ENCODE results near the gene MYO1B. TPM values are rescaled to one million over a fixed set of nuclear protein-coding genes. Genes with fewer than 3 reads are reported as not detected.

The MYO1B gene
- total RNA-seq, 4 donors from 2014 or later: 17.2 to 31.8 (median 28.8) TPM

DNA sequence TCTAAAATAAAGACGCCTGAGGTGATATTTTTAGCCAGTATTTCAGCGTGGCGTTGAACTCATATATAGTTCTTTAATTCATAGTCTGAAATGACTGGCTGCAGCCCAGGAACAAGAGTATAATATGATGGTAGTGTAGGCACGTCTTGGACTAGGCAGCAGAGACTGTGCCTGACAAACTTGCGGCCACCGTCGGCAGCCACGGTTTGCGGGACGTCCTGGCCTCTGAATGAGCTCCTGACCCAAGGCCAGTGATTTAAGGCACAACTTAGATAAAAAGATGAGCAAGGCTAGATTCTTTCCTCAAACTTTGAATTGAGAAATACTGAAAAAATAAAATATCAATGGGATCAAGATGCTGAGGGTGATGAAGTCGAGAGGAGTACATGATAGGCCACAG lies 40.0 kb downstream of the MYO1B start:
- Histone ChIP-seq H3K9me3 (no peaks in the 10 kb centered on the region), H3K4me1 (no peaks in the 10 kb centered on the region), H3K4me3 (no peak overlapping the region), H3K36me3 (no peaks in the 10 kb centered on the region), H3K27ac (no peak overlapping the region), H3K27me3 (no peaks in the 10 kb centered on the region)
- 87% methylated on average over 11 of the region's 11 CpGs for WGBS
- TF ChIP-seq, protein P1, sequence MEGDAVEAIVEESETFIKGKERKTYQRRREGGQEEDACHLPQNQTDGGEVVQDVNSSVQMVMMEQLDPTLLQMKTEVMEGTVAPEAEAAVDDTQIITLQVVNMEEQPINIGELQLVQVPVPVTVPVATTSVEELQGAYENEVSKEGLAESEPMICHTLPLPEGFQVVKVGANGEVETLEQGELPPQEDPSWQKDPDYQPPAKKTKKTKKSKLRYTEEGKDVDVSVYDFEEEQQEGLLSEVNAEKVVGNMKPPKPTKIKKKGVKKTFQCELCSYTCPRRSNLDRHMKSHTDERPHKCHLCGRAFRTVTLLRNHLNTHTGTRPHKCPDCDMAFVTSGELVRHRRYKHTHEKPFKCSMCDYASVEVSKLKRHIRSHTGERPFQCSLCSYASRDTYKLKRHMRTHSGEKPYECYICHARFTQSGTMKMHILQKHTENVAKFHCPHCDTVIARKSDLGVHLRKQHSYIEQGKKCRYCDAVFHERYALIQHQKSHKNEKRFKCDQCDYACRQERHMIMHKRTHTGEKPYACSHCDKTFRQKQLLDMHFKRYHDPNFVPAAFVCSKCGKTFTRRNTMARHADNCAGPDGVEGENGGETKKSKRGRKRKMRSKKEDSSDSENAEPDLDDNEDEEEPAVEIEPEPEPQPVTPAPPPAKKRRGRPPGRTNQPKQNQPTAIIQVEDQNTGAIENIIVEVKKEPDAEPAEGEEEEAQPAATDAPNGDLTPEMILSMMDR (IDR thresholded peaks at IDR 0.05): no peak
- TF ChIP-seq POLR2A (IDR thresholded peaks at IDR 0.05) (no peak), POLR2AphosphoS5 (IDR thresholded peaks at IDR 0.05) (no peak), EP300 (IDR thresholded peaks at IDR 0.05) (no peak)
- DNase-seq (ENCODE audit: low spot score in 2 of 2): no peak

GRCh38 chr2:191287820-191288219 lies 42.6 kb downstream of the MYO1B start:
- DNase-seq (ENCODE audit: low spot score in 2 of 2): no peak
- no peak overlapping the region for H3K27ac ChIP-seq
- no peak for TF ChIP-seq POLR2A (IDR thresholded peaks at IDR 0.05)
- no peak for TF ChIP-seq POLR2AphosphoS5 (IDR thresholded peaks at IDR 0.05)
- no peak for TF ChIP-seq EP300 (IDR thresholded peaks at IDR 0.05)
- TF ChIP-seq, protein P1 (IDR thresholded peaks at IDR 0.05): no peak
- H3K36me3 ChIP-seq: no peaks in the 10 kb centered on the region
- H3K9me3 ChIP-seq: no peaks in the 10 kb centered on the region
- 69% methylated on average over 4 of the region's 4 CpGs for WGBS
- no peaks in the 10 kb centered on the region for H3K4me1 ChIP-seq
- no peaks in the 10 kb centered on the region for H3K27me3 ChIP-seq
- no peak overlapping the region for H3K4me3 ChIP-seq

GRCh38 chr2:191289049-191289448 lies 43.8 kb downstream of the MYO1B start:
- no peaks in the 10 kb centered on the region for H3K9me3 ChIP-seq
- H3K27me3 ChIP-seq: no peaks in the 10 kb centered on the region
- no peaks in the 10 kb centered on the region for H3K4me1 ChIP-seq
- no peak for DNase-seq (ENCODE audit: low spot score in 2 of 2)
- no peak overlapping the region for H3K4me3 ChIP-seq
- WGBS: 79% methylated on average over 7 of the region's 7 CpGs
- no peak overlapping the region for H3K27ac ChIP-seq
- no peaks in the 10 kb centered on the region for H3K36me3 ChIP-seq
- TF ChIP-seq EP300 (IDR thresholded peaks at IDR 0.05): no peak
- TF ChIP-seq POLR2AphosphoS5 (IDR thresholded peaks at IDR 0.05): no peak
- TF ChIP-seq POLR2A (IDR thresholded peaks at IDR 0.05): no peak

DNA sequence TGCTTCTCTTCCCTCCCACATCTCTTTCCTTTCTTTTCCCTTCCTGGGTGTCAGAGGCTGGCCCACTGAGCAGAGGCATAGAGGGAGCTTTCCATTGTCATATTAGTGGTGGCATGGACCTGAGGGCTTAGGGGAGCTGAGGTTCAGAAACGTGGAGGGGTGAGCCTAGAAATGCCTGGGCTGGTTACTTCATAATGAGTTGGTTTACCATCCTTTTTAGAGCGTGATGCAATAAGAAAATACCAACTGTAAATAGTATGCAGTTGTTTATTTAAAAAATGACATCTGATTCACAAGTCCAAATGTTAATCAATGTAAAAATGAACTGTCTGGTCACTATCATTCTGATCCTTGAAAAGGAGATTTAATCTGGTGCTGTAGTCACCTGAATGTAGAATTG lies 46.3 kb downstream of the MYO1B start:
- Histone ChIP-seq H3K36me3 (no peaks in the 10 kb centered on the region), H3K4me1 (peaks cover 6% of the 10 kb centered on the region), H3K9me3 (no peaks in the 10 kb centered on the region), H3K4me3 (no peak overlapping the region), H3K27me3 (no peaks in the 10 kb centered on the region), H3K27ac (no peak overlapping the region)
- no peak for TF ChIP-seq POLR2A (IDR thresholded peaks at IDR 0.05)
- TF ChIP-seq EP300 (IDR thresholded peaks at IDR 0.05): no peak
- TF ChIP-seq, protein P1 (IDR thresholded peaks at IDR 0.05): no peak
- TF ChIP-seq POLR2AphosphoS5 (IDR thresholded peaks at IDR 0.05): no peak
- no peak for DNase-seq (ENCODE audit: low spot score in 2 of 2)
- whole genome bisulfite sequencing: 73% methylated on average over 2 of the region's 2 CpGs

- no peaks in the 10 kb centered on the region for H3K9me3 ChIP-seq
- H3K27me3 ChIP-seq: no peaks in the 10 kb centered on the region
- no peak for DNase-seq (ENCODE audit: low spot score in 2 of 2)
- TF ChIP-seq POLR2AphosphoS5 (IDR thresholded peaks at IDR 0.05) (no peak), EP300 (IDR thresholded peaks at IDR 0.05) (no peak), POLR2A (IDR thresholded peaks at IDR 0.05) (no peak)
- TF ChIP-seq, protein P1 (IDR thresholded peaks at IDR 0.05): no peak
- no peaks in the 10 kb centered on the region for H3K36me3 ChIP-seq
- peaks cover 6% of the 10 kb centered on the region for H3K4me1 ChIP-seq
- H3K27ac ChIP-seq: no peak overlapping the region
- no peak overlapping the region for H3K4me3 ChIP-seq
Observed at GRCh38 chr2:191292869-191293268, 47.7 kb downstream of the MYO1B start.

DNA sequence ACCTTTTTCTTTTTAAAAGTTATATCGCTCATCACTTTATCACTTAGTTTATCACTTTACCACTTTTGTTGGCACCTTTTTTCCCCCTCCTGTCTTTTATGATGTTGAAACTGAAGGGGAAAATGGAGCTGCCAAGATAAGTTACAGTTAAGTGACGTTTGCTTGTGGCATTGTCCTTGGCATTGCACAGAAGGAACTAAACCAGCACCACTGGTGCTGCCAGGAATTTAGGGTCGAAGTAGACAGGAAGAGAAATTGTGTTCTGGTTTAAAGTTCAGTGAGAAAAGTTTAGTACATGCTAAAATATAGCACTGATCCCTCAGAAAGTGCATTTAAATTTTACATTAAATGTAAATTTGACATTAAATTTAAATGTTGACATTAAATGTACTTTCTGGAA lies 49.9 kb downstream of the MYO1B start:
- 28% methylated on average over 3 of the region's 3 CpGs for WGBS
- Histone ChIP-seq H3K27me3 (no peaks in the 10 kb centered on the region), H3K36me3 (no peaks in the 10 kb centered on the region), H3K4me3 (no peak overlapping the region), H3K27ac (no peak overlapping the region), H3K9me3 (no peaks in the 10 kb centered on the region), H3K4me1 (peaks cover 6% of the 10 kb centered on the region)
- no peak for TF ChIP-seq POLR2A (IDR thresholded peaks at IDR 0.05)
- TF ChIP-seq POLR2AphosphoS5 (IDR thresholded peaks at IDR 0.05): no peak
- TF ChIP-seq EP300 (IDR thresholded peaks at IDR 0.05): no peak
- TF ChIP-seq, protein P1 (IDR thresholded peaks at IDR 0.05): no peak
- no peak for DNase-seq (ENCODE audit: low spot score in 2 of 2)
